GM23248 (cell line): ENCODE results near the gene TRIM14.

Experiments
- EZH2 ChIP-seq: fragments of 200-600 bp; sonication (generic); IDR thresholded peaks from 2 replicates; pipeline ENCODE4 v1.6.1; 2018; ENCODE audit warnings: antibody characterized with exemption, mild to moderate bottlenecking; ENCODE audit not compliant: insufficient read depth, poor library complexity, severe bottlenecking
- EZH2phosphoT487 ChIP-seq: fragments of 200-600 bp; sonication (generic); IDR thresholded peaks from 2 replicates; pipeline ENCODE4 v1.6.1; 2018; ENCODE audit warnings: antibody characterized with exemption, moderate library complexity, mild to moderate bottlenecking, low read depth; ENCODE audit not compliant: insufficient read depth

DNA sequence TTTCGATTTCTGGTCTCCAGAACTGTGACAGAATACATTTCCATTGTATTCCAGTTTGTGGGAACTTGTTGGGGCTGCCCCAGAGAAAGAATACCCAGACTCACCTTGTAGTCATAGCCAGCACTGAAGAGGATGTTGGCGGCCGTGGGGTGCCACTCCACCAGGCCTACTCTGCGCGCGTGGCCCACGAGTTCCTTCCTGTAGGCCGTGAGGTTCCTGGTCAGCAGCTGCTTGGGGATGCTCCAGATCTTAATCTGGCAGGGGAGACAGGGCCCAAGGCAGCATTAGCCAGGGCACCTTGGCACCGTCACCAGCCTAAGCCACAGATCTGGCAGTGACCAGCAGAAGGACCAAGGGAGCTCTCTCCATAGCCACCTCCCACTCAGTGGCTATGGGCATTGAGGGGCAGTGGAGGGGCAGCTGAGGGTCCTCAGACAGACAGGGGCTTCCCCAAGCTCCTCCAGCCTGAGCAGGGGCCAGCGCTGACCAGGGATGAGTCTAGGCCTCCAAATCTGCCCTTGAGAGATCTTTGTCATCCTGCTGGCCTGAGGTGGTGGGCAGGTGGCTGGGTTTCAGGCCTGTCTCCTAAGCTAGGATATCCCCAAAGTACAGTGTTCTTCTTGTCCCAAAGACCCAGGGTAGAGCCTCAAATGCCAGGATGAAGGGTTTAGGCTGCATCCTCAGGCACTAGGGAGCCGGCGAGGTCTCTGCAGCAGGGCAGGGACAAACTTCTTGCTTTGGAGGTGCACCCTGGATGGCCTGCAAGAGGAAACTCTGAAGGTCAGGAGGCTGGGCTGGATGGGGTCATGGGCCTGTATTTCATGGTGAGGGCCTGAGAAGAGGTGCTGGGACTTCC lies 15.9 kb upstream of the TRIM14 start:
- TF ChIP-seq EZH2 = no peak
- no peak for TF ChIP-seq EZH2phosphoT487
